GM12865 (cell line): ENCODE measurements around the gene ARHGAP44.

Experiments
- DNase-seq: peaks from one replicate; pipeline ENCODE4 v3.0.0; 2010; ENCODE audit warnings: low read depth
- H3K4me3 ChIP-seq: 2 replicates; pipeline ENCODE4 v1.5.1; 2011; ENCODE audit warnings: mild to moderate bottlenecking, low read depth, low read length, control low read depth
- TF ChIP-seq, protein P1 (sequence below): IDR thresholded peaks from 2 replicates; pipeline ENCODE4 v1.5.1; 2011; ENCODE audit warnings: low read length, control low read depth, low read depth, inconsistent platforms; ENCODE audit not compliant: insufficient read depth; ENCODE audit errors: missing control alignments

The ARHGAP44 gene

DNA sequence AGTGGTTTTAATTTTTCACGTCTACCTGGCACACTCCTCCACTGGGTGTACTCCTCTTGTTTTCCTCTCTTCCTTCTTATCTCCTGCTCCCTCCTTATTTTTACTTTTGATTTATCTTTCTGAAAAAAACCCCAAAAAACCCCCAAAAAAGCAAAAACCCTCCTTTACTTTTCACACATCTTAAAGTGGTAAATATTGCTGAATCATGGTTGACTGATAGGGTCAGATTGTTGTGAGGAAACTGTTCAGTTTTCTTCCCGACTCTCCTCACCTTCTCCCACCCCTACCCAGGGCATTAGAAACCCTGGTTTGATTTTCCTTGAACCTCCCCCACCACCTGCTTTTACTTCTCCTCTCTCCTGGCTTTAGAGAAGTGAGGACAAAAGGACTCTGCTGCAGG is 25.4 kb downstream of the ARHGAP44 start:
- no peak overlapping the region for H3K4me3 ChIP-seq
- DNase-seq = no peak
- TF ChIP-seq, protein P1, sequence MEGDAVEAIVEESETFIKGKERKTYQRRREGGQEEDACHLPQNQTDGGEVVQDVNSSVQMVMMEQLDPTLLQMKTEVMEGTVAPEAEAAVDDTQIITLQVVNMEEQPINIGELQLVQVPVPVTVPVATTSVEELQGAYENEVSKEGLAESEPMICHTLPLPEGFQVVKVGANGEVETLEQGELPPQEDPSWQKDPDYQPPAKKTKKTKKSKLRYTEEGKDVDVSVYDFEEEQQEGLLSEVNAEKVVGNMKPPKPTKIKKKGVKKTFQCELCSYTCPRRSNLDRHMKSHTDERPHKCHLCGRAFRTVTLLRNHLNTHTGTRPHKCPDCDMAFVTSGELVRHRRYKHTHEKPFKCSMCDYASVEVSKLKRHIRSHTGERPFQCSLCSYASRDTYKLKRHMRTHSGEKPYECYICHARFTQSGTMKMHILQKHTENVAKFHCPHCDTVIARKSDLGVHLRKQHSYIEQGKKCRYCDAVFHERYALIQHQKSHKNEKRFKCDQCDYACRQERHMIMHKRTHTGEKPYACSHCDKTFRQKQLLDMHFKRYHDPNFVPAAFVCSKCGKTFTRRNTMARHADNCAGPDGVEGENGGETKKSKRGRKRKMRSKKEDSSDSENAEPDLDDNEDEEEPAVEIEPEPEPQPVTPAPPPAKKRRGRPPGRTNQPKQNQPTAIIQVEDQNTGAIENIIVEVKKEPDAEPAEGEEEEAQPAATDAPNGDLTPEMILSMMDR = no peak

DNA sequence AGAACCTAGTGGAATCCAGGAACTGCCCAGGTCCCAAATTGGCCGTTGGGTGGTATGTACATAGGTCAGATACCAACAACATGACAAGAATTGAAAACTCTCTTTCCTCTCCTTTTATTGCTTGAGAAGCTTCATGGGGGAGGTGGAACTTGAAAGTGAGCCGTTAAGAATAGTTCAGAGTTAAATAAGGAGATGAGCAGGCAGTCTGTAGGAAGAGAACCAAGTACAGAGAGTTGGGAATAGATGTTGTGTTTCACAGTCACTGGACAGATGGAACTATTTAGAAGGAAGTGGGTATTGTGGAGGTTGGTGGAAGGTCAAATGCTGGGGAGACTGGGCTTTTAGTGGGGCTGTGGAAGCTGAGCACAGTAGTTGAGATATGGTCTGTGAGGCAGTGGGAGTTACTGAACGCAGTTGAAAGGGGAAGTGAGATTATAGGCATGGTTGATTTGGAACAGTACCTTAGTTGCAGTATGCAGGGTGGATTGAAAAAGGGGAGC is 26.4 kb downstream of the ARHGAP44 start:
- TF ChIP-seq, protein P1 = no peak
- H3K4me3 ChIP-seq = no peak overlapping the region
- DNase-seq = peak; percentile 84

DNA sequence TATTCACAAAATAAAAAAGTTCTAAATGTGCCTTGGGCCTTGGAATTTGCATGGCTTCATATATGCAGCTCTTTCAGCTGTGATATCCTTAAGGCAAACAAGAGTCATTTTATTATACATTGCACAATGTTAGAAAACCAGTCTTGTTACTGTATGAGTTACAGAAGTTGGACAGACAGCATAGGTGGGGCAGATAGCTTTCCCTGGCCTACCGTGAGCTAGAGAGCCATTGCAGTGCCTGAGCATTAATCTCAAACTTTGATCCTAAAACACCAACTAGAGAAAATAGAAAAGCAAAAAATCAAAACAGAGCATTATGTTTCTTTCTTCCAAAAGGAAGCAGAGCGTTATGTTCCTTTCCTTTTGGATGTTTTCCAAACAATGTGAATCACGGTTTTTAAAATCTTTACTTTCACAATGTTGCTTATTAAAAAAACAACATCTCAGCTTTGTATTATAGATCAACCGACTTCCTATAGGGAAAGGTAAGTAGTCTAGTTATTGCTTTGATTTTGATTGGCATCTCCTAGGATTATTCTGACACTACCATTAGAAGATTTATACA is 32.2 kb downstream of the ARHGAP44 start:
- TF ChIP-seq, protein P1 = no peak
- no peak for DNase-seq
- H3K4me3 ChIP-seq = no peak overlapping the region

DNA sequence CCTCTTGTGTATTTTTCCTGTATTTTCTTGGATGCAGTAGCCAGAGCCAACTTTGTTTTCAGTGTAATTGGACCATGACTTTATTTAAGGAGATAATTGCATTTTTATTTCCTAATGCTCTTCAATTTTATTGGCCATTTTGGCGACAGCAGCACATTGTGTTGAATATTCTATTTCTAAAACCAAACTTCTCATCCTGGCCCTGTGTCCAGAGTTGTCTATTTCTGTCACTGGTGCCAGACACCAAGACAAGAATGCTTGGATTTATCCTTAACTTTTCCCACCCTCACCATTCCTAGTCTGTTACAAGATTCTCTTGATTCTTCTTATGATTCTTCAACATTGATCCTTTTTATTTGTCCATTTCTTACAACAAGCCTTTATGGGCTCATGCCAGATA is 37.1 kb downstream of the ARHGAP44 start:
- H3K4me3 ChIP-seq = no peak overlapping the region
- DNase-seq = no peak
- TF ChIP-seq, protein P1 = no peak

DNA sequence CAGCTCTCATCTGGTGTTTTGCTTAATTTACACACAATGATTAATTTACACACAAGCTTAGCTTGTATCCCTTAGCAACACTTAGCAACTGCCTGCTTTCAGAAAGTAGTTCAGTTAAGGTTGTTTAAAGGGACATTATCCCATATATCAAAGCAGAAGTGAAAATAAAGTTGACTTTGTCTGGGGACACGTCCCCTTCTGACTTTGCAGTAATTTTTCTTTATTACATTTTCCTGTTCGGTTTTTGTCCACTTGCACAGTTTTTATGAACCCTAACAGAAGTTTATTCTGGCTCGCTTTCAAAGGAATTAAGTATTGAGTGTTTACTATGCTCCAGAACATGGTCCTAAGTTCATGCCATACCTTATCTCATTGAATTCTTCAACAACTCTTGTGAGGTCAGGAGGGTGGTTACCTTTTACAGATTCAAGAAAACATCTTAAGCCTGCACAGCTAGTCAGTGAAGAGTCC is 41.5 kb downstream of the ARHGAP44 start:
- TF ChIP-seq, protein P1 = no peak
- H3K4me3 ChIP-seq = no peak overlapping the region
- DNase-seq = no peak

DNA sequence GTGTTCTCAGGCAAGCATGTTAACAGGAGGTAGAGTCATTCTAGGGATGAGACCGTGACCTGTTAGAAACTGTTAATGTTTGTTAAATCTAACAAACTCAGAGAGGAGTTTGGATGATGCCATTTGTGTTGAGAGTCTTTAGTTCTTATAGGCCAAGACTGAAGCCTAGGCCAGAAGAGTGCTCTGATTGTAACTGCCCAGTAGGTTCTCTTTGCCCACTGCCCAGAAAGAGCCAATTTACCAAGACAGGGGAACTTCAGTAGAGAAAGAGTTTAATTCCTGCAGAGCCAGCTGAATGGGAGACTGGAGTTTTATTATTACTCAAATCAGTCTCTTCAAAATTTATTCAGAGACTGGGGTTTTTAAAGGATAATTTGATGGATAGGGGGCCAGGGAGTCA is 42.5 kb downstream of the ARHGAP44 start:
- H3K4me3 ChIP-seq = no peak overlapping the region
- DNase-seq = no peak
- TF ChIP-seq, protein P1 = no peak

DNA sequence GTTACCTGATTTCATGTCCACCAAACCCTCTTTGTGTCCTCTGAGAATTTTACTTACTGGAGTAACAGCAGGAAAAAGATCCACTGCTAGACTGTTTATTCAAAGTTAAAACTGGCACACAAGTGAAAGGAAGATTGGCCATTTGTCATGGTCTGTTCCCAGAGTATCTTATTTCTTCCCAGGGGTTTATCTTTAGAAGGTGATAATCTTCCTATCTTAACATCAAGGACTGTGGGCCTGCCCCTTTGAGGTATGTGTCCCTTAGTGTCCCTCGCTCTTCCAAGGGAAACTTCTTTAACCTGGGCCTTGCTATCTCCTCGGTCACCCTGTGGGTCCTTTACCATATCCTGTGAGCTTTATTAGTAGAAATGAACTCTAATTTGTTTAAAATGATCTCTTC is 49.7 kb downstream of the ARHGAP44 start:
- TF ChIP-seq, protein P1 = no peak
- DNase-seq = no peak
- no peak overlapping the region for H3K4me3 ChIP-seq
